SK-N-SH treated with all-trans-retinoic acid at 6 μM for 48 hours (cell line): ENCODE data around the gene FBLN7.

Experiments
- BACH2 ChIP-seq: fragments of 250-450 bp; sonication (Bioruptor Pico); IDR thresholded peaks from 2 replicates; pipeline ENCODE4 v1.9.0; 2021; ENCODE audit warnings: mild to moderate bottlenecking, borderline replicate concordance
- ISL1 ChIP-seq: fragments of 250-450 bp; sonication (Bioruptor Pico); IDR thresholded peaks from 2 replicates; pipeline ENCODE4 v2.1.2; 2022; ENCODE audit warnings: mild to moderate bottlenecking, moderate library complexity
- RARB ChIP-seq: fragments of 250-450 bp; sonication (Bioruptor Pico); IDR thresholded peaks from 2 replicates; pipeline ENCODE4 v1.8.0; 2021; ENCODE audit warnings: mild to moderate bottlenecking, moderate library complexity
- ZFP30 ChIP-seq: fragments of 450-650 bp; formaldehyde crosslinking; IDR thresholded peaks from 2 replicates; pipeline ENCODE4 v1.5.0; 2022; ENCODE audit warnings: mild to moderate bottlenecking, moderate library complexity
- TF ChIP-seq, protein P1 (sequence below): fragments of 250-450 bp; sonication (Bioruptor Pico); IDR thresholded peaks from 2 replicates; pipeline ENCODE4 v1.8.0; 2020; ENCODE audit warnings: mild to moderate bottlenecking, moderate library complexity, borderline replicate concordance
- TF ChIP-seq, protein P2 (sequence below): fragments of 250-450 bp; sonication (Bioruptor Pico); IDR thresholded peaks from 2 replicates; pipeline ENCODE4 v1.5.1; 2021; ENCODE audit warnings: mild to moderate bottlenecking, moderate library complexity

DNA sequence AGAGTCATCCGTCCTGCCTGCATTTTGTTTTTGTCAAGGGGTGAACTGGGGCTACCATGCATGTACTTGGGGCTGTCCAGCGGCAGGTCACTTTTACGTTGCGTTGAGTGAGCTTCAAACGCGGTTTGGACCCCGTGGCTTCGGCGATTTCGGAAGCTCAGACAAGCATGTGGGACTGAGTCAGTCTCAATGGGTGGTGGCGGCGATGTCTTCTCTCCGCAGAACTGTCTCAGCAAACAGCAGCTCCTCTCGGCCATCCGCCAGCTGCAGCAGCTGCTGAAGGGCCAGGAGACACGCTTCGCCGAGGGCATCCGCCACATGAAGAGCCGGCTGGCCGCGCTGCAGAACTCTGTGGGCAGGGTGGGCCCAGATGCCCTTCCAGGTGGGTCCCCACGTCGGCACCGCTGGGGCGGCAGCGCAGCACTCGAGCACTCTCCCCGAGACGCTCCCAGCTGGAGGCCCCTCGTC, 21.3 kb downstream of the FBLN7 start:
- TF ChIP-seq, protein P1, sequence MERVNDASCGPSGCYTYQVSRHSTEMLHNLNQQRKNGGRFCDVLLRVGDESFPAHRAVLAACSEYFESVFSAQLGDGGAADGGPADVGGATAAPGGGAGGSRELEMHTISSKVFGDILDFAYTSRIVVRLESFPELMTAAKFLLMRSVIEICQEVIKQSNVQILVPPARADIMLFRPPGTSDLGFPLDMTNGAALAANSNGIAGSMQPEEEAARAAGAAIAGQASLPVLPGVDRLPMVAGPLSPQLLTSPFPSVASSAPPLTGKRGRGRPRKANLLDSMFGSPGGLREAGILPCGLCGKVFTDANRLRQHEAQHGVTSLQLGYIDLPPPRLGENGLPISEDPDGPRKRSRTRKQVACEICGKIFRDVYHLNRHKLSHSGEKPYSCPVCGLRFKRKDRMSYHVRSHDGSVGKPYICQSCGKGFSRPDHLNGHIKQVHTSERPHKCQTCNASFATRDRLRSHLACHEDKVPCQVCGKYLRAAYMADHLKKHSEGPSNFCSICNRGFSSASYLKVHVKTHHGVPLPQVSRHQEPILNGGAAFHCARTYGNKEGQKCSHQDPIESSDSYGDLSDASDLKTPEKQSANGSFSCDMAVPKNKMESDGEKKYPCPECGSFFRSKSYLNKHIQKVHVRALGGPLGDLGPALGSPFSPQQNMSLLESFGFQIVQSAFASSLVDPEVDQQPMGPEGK (CRISPR knock-in tag): no peak
- TF ChIP-seq RARB (CRISPR knock-in tag): no peak
- TF ChIP-seq, protein P2, sequence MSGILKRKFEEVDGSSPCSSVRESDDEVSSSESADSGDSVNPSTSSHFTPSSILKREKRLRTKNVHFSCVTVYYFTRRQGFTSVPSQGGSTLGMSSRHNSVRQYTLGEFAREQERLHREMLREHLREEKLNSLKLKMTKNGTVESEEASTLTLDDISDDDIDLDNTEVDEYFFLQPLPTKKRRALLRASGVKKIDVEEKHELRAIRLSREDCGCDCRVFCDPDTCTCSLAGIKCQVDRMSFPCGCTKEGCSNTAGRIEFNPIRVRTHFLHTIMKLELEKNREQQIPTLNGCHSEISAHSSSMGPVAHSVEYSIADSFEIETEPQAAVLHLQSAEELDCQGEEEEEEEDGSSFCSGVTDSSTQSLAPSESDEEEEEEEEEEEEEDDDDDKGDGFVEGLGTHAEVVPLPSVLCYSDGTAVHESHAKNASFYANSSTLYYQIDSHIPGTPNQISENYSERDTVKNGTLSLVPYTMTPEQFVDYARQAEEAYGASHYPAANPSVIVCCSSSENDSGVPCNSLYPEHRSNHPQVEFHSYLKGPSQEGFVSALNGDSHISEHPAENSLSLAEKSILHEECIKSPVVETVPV (CRISPR knock-in tag): no peak
- no peak for TF ChIP-seq ZFP30
- no peak for TF ChIP-seq ISL1 (CRISPR knock-in tag)
- TF ChIP-seq BACH2 (CRISPR knock-in tag): no peak
